ENCODE results near the gene CACNB3.

DNA sequence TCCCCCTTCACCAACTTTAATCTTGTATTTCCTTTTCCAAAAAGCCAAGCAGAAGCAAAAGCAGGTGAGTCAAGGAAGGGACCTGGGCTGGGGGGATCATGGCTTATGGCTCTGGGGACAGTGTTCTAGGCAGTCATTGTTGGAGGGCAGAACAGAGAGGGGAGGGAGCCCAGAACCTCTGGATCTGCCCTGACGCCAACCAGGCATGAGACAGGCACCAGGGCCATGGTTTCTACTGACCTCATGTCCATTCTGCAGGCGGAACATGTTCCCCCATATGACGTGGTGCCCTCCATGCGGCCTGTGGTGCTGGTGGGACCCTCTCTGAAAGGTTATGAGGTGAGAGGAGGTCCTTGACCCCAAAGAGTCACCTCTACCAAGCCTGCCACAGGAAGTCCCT is 6.6 kb downstream of the CACNB3 start:
- TF ChIP-seq, protein P1, sequence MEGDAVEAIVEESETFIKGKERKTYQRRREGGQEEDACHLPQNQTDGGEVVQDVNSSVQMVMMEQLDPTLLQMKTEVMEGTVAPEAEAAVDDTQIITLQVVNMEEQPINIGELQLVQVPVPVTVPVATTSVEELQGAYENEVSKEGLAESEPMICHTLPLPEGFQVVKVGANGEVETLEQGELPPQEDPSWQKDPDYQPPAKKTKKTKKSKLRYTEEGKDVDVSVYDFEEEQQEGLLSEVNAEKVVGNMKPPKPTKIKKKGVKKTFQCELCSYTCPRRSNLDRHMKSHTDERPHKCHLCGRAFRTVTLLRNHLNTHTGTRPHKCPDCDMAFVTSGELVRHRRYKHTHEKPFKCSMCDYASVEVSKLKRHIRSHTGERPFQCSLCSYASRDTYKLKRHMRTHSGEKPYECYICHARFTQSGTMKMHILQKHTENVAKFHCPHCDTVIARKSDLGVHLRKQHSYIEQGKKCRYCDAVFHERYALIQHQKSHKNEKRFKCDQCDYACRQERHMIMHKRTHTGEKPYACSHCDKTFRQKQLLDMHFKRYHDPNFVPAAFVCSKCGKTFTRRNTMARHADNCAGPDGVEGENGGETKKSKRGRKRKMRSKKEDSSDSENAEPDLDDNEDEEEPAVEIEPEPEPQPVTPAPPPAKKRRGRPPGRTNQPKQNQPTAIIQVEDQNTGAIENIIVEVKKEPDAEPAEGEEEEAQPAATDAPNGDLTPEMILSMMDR (IDR thresholded peaks at IDR 0.05): no peak
- TF ChIP-seq EZH2 (IDR thresholded peaks at IDR 0.05; ENCODE audit: borderline replicate concordance, insufficient read depth, low read depth, low read length, poor library complexity, severe bottlenecking): no peak
